ENCODE measurements around the gene DBX1.
"Not testable (repeated sequence)": the region's sequence is repeated elsewhere in the genome, so short reads cannot be mapped to it uniquely, and the experiment has no call there.

Gene DBX1

DNA sequence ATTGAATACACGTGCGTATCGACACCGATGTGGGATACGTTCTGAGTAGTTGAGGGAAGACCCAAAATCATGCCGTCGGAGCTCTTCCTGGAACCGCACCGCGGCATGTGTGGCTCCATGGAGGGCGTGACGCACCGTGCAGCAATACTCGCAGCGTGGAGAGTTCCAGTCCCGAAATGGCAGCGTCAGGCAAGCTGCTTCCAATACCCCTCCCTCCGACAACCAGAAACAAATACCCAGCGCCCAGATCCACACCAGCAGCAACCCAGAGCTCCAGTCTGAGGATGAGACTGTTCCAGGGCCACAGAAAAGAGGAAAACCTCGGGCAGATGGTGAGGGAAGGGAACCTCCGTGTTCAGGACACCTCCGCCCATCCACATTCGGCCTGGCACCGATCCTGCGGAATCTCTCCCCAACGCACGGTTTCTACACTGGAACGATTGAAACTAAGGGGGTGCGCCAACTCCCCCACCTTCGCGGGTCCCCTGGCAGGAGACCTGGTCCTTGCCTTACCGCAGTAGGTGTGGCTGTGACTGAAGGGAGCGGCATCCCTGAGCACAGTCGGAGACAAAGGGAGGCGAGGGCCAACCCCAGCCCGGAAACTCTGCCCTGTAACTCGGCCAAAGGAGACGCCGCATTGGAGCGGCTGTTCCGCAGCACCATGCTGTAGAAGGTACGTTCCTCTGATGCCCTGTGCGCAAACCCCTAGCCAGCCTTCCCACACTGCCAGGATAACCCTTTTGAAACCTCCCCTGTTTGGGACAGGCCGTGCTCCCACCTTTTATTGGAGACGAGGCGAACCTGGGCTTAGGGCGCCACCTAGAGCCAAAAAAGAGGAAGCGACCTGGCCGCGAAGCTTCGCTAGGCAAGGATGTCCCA lies 28.2 kb downstream of the DBX1 start:
- H3K4me3 ChIP-seq (replicated peaks in 1 of 2; ENCODE audit: low read depth in 2 of 2, low read length in 2 of 2): peak overlapping the region; percentile 51 to 55
- TF ChIP-seq, protein P1, sequence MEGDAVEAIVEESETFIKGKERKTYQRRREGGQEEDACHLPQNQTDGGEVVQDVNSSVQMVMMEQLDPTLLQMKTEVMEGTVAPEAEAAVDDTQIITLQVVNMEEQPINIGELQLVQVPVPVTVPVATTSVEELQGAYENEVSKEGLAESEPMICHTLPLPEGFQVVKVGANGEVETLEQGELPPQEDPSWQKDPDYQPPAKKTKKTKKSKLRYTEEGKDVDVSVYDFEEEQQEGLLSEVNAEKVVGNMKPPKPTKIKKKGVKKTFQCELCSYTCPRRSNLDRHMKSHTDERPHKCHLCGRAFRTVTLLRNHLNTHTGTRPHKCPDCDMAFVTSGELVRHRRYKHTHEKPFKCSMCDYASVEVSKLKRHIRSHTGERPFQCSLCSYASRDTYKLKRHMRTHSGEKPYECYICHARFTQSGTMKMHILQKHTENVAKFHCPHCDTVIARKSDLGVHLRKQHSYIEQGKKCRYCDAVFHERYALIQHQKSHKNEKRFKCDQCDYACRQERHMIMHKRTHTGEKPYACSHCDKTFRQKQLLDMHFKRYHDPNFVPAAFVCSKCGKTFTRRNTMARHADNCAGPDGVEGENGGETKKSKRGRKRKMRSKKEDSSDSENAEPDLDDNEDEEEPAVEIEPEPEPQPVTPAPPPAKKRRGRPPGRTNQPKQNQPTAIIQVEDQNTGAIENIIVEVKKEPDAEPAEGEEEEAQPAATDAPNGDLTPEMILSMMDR (IDR thresholded peaks at IDR 0.05; ENCODE audit: low read depth, low read length): peak; percentile 91
- DNase-seq (ENCODE audit: low read depth in 2 of 2): peak; percentile 72 to 73

DNA sequence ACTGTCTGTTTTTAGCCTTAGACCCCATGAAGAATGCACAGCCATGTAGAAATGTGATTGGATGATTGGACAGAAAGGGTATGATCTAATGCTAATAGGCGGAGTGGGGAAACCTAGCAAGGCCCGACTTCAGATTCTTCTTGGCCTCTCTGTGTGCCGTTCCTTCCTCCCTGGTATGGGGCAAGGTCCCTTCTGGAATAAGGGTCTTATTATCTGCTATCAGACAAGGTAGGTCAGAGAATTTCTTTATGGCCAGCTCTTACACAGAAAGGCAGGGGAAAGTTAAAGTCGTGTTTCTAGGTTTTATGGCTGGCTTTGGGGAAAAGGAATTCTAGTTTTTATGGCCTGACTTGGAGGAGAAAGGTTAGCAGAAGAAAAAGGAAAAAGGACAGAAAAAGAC lies 30.6 kb downstream of the DBX1 start:
- TF ChIP-seq, protein P1 (IDR thresholded peaks at IDR 0.05; ENCODE audit: low read depth, low read length): no peak
- no peak overlapping the region for H3K4me3 ChIP-seq (replicated peaks in 1 of 2; ENCODE audit: low read depth in 2 of 2, low read length in 2 of 2)
- no peak for DNase-seq (ENCODE audit: low read depth in 2 of 2)

DNA sequence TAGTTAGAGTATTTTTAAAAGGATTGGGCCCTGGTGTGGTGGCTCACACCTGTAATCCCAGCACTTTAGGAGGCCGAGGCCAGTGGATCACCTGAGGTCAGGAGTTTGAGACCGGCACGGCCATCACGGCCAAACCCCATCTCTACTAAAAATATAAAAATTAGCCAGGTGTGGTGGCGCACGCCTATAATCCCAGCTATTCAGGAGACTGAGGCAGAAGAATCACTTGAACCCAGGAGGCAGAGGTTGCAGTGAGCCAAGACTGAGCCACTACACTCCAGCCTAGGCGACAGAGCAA lies 31.8 kb downstream of the DBX1 start:
- not testable (repeated sequence) for DNase-seq (ENCODE audit: low read depth in 2 of 2)

DNA sequence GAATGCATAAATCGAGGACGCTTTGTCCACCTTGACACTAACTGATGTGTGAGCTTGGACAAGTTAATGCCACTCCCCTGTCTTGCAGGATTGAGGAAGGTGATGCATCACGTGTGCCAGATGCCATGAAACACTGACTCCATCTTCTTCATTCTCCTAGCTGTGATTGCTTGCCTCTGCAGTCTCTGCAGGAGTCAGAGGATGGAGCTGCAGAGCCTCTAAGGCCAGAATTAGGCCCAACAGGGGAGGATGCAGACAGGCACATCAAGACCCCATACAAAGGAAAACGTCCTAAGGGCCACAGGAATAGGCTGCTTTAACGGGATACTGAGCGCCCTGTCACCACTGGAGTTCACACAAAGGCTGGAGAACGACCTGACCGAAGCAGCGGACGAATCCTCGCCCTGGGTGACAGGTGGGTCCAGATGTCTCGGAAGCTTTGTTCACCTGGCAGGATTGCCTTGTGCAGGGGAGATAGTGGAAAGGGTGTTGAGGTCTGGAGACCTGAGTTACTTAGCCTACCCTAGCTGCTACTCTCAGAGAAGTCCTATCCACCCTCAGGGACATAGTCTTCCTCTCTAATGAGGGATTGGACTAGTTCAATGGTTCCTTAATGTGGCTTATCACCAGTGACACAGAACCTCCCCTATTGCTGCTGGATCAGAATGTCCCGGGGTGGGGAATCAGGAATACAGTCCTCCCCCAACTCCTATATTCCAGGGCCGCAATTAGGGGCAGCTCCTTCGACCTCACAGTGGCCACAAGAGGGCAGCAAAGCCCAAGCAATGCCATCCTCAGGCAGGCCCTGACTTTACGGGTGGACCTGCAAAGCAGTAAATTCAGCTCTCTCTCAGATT lies 32.4 kb downstream of the DBX1 start:
- H3K4me3 ChIP-seq (replicated peaks in 1 of 2; ENCODE audit: low read depth in 2 of 2, low read length in 2 of 2): no peak overlapping the region
- TF ChIP-seq, protein P1 (IDR thresholded peaks at IDR 0.05; ENCODE audit: low read depth, low read length): peak; percentile 88
- DNase-seq (ENCODE audit: low read depth in 2 of 2): peak; percentile 78 to 80

More for the DNA sequence above, 31.8 kb downstream of the DBX1 start:
- not testable (repeated sequence) for H3K4me3 ChIP-seq (replicated peaks in 1 of 2; ENCODE audit: low read depth in 2 of 2, low read length in 2 of 2)

DNA sequence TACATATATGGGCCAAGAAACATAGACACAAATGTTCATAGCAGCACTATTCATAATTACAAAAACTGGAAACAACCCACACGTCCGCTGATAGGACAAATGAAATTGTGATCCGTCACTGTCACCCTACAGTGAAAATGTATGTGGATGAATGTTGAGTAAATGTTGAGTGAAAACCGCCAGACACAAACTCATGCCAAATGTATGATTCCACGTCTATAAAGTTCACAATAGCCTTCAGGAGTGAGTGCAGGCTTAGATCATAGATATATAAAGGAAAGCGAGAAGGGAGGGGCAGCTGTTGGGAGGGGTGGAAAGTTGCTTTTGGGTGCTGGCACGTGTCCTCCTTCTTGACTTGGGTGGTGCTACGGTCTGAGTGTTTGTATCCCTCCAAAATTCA lies 33.6 kb downstream of the DBX1 start:
- DNase-seq (ENCODE audit: low read depth in 2 of 2): peak in 1 of 2 donors; percentile 51
- H3K4me3 ChIP-seq (replicated peaks in 1 of 2; ENCODE audit: low read depth in 2 of 2, low read length in 2 of 2): no peak overlapping the region
- TF ChIP-seq, protein P1 (IDR thresholded peaks at IDR 0.05; ENCODE audit: low read depth, low read length): no peak

DNA sequence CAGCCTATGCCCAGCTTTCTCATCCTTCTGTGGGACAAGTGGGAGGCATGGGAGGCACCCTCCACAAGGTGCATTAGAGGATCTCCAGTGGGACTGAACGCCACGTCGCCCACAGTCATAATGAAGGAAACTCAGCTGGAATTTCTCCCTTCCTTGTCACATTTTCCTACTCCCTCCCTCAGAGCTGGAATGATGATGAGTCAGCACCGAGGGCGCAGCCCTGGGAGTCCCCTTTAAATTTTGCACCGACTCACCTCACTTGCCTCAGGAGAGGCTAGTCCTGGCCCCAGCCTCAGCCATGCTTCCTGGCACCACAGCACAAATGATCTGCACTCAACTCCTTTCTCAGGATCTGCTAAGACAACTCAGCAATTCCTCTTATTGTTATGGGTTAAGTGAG lies 34.3 kb downstream of the DBX1 start:
- DNase-seq (ENCODE audit: low read depth in 2 of 2): peak; percentile 44 to 72
- H3K4me3 ChIP-seq (replicated peaks in 1 of 2; ENCODE audit: low read depth in 2 of 2, low read length in 2 of 2): no peak overlapping the region
- TF ChIP-seq, protein P1 (IDR thresholded peaks at IDR 0.05; ENCODE audit: low read depth, low read length): no peak

DNA sequence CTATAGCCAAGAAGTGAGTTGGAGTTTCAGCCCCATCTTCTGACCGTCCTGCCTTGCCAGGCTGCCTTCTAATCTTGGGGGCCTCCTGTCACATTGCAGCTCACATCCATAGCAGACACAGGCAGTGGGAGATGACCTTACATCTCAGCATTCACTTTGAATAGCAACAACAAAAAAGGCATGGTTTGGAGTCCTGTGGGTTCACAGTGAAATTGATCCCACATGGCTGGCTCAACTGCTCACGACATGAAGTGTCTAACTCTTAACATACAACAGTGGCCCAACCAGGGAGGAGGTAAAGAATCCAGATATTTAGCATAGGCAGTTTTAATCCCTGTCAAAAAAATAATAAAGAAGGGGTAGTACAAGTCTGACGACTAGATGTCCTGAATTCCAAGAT lies 38.1 kb downstream of the DBX1 start:
- TF ChIP-seq, protein P1 (IDR thresholded peaks at IDR 0.05; ENCODE audit: low read depth, low read length): no peak
- no peak overlapping the region for H3K4me3 ChIP-seq (replicated peaks in 1 of 2; ENCODE audit: low read depth in 2 of 2, low read length in 2 of 2)
- DNase-seq (ENCODE audit: low read depth in 2 of 2): no peak
